Thymus (tissue), 11 donors: ENCODE data around the gene TMEM213. TPM values are rescaled to one million over a fixed set of nuclear protein-coding genes. Genes with fewer than 3 reads are reported as not detected.
"Not testable (repeated sequence)": the region's sequence is repeated elsewhere in the genome, so short reads cannot be mapped to it uniquely, and the experiment has no call there.

Source experiments
- DNase-seq, 9 donors: peaks; one replicate each; pipeline ENCODE4 v3.0.0-alpha.2; 2013; ENCODE audit warnings: low spot score in 9 of 9, low read depth in 6 of 9, missing footprints in 1 of 9
- H3K27ac ChIP-seq, 2 donors: one replicate each; pipeline ENCODE4 v1.5.1; 2013; ENCODE audit warnings: control low read depth in 1 of 2, low read depth in 1 of 2, low read length in 1 of 2, mild to moderate bottlenecking in 1 of 2, moderate library complexity in 1 of 2
- H3K27me3 ChIP-seq, 2 donors: one replicate each; pipeline ENCODE4 v1.5.1; 2013; ENCODE audit warnings: low read length in 1 of 2; ENCODE audit not compliant: control insufficient read depth in 2 of 2, insufficient read depth in 1 of 2
- H3K36me3 ChIP-seq, 2 donors: one replicate each; pipeline ENCODE4 v1.5.1; 2013; ENCODE audit warnings: low read length in 1 of 2, mild to moderate bottlenecking in 1 of 2, moderate library complexity in 1 of 2; ENCODE audit not compliant: control insufficient read depth in 2 of 2, insufficient read depth in 2 of 2
- H3K4me1 ChIP-seq, 2 donors: one replicate each; pipeline ENCODE4 v1.5.1; 2013; ENCODE audit warnings: low read length in 2 of 2; ENCODE audit not compliant: control insufficient read depth in 2 of 2, insufficient read depth in 2 of 2
- H3K4me3 ChIP-seq, 2 donors: one replicate each; pipeline ENCODE4 v1.5.1; 2013; ENCODE audit warnings: low read length in 2 of 2, control low read depth in 1 of 2, mild to moderate bottlenecking in 1 of 2
- H3K9me3 ChIP-seq, 2 donors: one replicate each; pipeline ENCODE4 v1.5.1; 2013; ENCODE audit warnings: low read length in 1 of 2, mild to moderate bottlenecking in 1 of 2; ENCODE audit not compliant: control insufficient read depth in 2 of 2, insufficient read depth in 1 of 2
- WGBS: extraction: QIAGEN DNeasy Blood & Tissue Kit; methylation state at CpG from one replicate; pipeline ENCODE4 v1.1.7; 2013; 5-methylcytosine and 5-hydroxymethylcytosine counted together
- polyA plus RNA-seq: library from polyadenylated mRNA; stranded (reverse); fragments of 200-250 nt; gene quantifications from one replicate; pipeline ENCODE4 v1.2.3, GENCODE V29; 2013
- total RNA-seq: library from RNA; stranded (reverse); fragments of 120-200 nt; gene quantifications from one replicate; pipeline ENCODE4 v1.2.4, GENCODE V29; 2013
- donor health status: healthy.

Gene TMEM213
- total and polyA plus RNA-seq, 2 donors = 0.05 to 0.25 TPM

- no peak overlapping the region for H3K27ac ChIP-seq
- DNase-seq = no peak
- no peaks in the 10 kb centered on the region for H3K4me1 ChIP-seq
- WGBS = 96% methylated on average over 4 of the region's 4 CpGs
- H3K27me3 ChIP-seq = no peaks in the 10 kb centered on the region
- no peaks in the 10 kb centered on the region for H3K36me3 ChIP-seq
- H3K4me3 ChIP-seq = no peak overlapping the region
- no peaks in the 10 kb centered on the region for H3K9me3 ChIP-seq
These were observed 11.6 kb downstream of the TMEM213 start for GRCh38 chr7:138809346-138809745.

- H3K27me3 ChIP-seq, H3K27ac ChIP-seq, DNase-seq, H3K36me3 ChIP-seq, H3K9me3 ChIP-seq, H3K4me1 ChIP-seq, H3K4me3 ChIP-seq: not testable (repeated sequence)
- WGBS = 100% methylated on average over 2 of the region's 2 CpGs
These were observed 13.5 kb downstream of the TMEM213 start for GRCh38 chr7:138811327-138811726.

GRCh38 chr7:138813945-138814344, 16.2 kb downstream of the TMEM213 start:
- Histone ChIP-seq H3K27ac (no peak overlapping the region), H3K9me3 (no peaks in the 10 kb centered on the region), H3K27me3 (no peaks in the 10 kb centered on the region), H3K4me1 (no peaks in the 10 kb centered on the region), H3K36me3 (no peaks in the 10 kb centered on the region), H3K4me3 (no peak overlapping the region)
- 11% methylated on average over 2 of the region's 2 CpGs for WGBS
- peak in 1 of 9 donors; percentile 10 for DNase-seq

GRCh38 chr7:138814816-138815332, 17.1 kb downstream of the TMEM213 start:
- no peak for DNase-seq
- Histone ChIP-seq H3K27ac (no peak overlapping the region), H3K9me3 (no peaks in the 10 kb centered on the region), H3K36me3 (no peaks in the 10 kb centered on the region), H3K4me3 (no peak overlapping the region), H3K27me3 (no peaks in the 10 kb centered on the region), H3K4me1 (no peaks in the 10 kb centered on the region)
- WGBS = 96% methylated on average over 1 of the region's 1 CpG

GRCh38 chr7:138816650-138817049, 18.9 kb downstream of the TMEM213 start:
- H3K27me3 ChIP-seq = no peaks in the 10 kb centered on the region
- H3K4me3 ChIP-seq = no peak overlapping the region
- H3K36me3 ChIP-seq = no peaks in the 10 kb centered on the region
- H3K9me3 ChIP-seq = no peaks in the 10 kb centered on the region
- no peaks in the 10 kb centered on the region for H3K4me1 ChIP-seq
- DNase-seq = no peak
- no peak overlapping the region for H3K27ac ChIP-seq
- 93% methylated on average over 1 of the region's 1 CpG for WGBS

- H3K27ac ChIP-seq = no peak overlapping the region
- no peaks in the 10 kb centered on the region for H3K36me3 ChIP-seq
- no peak overlapping the region for H3K4me3 ChIP-seq
- no peak for DNase-seq
- WGBS = 97% methylated on average over 3 of the region's 3 CpGs
- no peaks in the 10 kb centered on the region for H3K9me3 ChIP-seq
- no peaks in the 10 kb centered on the region for H3K27me3 ChIP-seq
- no peaks in the 10 kb centered on the region for H3K4me1 ChIP-seq
These were observed 21.8 kb downstream of the TMEM213 start for GRCh38 chr7:138819625-138820024.

GRCh38 chr7:138821912-138822311, 24.1 kb downstream of the TMEM213 start:
- Histone ChIP-seq H3K9me3 (peaks cover 0 to 4% of the 10 kb centered on the region in 2 donors), H3K4me1 (peaks cover 0 to 5% of the 10 kb centered on the region in 2 donors), H3K27me3 (no peaks in the 10 kb centered on the region), H3K27ac (no peak overlapping the region), H3K36me3 (no peaks in the 10 kb centered on the region), H3K4me3 (no peak overlapping the region)
- 97% methylated on average over 7 of the region's 7 CpGs for WGBS
- DNase-seq = no peak

GRCh38 chr7:138822867-138823535, 25.2 kb downstream of the TMEM213 start:
- H3K27ac ChIP-seq = no peak overlapping the region
- DNase-seq = no peak
- H3K9me3 ChIP-seq = peaks cover 0 to 4% of the 10 kb centered on the region in 2 donors
- H3K36me3 ChIP-seq = no peaks in the 10 kb centered on the region
- 93% methylated on average over 11 of the region's 11 CpGs for WGBS
- no peaks in the 10 kb centered on the region for H3K27me3 ChIP-seq
- peaks cover 0 to 5% of the 10 kb centered on the region in 2 donors for H3K4me1 ChIP-seq
- H3K4me3 ChIP-seq = no peak overlapping the region

- peaks cover 0 to 5% of the 10 kb centered on the region in 2 donors for H3K4me1 ChIP-seq
- no peak for DNase-seq
- no peaks in the 10 kb centered on the region for H3K36me3 ChIP-seq
- H3K9me3 ChIP-seq = peaks cover 0 to 4% of the 10 kb centered on the region in 2 donors
- peak overlapping the region in 1 of 2 donors; percentile 31 for H3K27ac ChIP-seq
- H3K4me3 ChIP-seq = no peak overlapping the region
- no peaks in the 10 kb centered on the region for H3K27me3 ChIP-seq
- 87% methylated on average over 11 of the region's 11 CpGs for WGBS
These were observed 27.4 kb downstream of the TMEM213 start for GRCh38 chr7:138825049-138825721.
